Activated CD4-positive, alpha-beta T cell treated with anti-CD3 and anti-CD28 coated beads for 1 hour (primary cell): ENCODE results near the gene A1CF.
"Not testable (repeated sequence)": the region's sequence is repeated elsewhere in the genome, so short reads cannot be mapped to it uniquely, and the experiment has no call there.

ENCODE experiments used
- DNase-seq: peaks from one replicate; pipeline ENCODE4 v3.0.0-alpha.2; 2020

A1CF gene

GRCh38 chr10:50787962-50788361, 97.5 kb downstream of the A1CF start:
- DNase-seq = not testable (repeated sequence)

- DNase-seq = not testable (repeated sequence)
These were observed 103.4 kb downstream of the A1CF start for GRCh38 chr10:50782017-50782416.

GRCh38 chr10:50780036-50780435, 105.4 kb downstream of the A1CF start:
- not testable (repeated sequence) for DNase-seq

DNA sequence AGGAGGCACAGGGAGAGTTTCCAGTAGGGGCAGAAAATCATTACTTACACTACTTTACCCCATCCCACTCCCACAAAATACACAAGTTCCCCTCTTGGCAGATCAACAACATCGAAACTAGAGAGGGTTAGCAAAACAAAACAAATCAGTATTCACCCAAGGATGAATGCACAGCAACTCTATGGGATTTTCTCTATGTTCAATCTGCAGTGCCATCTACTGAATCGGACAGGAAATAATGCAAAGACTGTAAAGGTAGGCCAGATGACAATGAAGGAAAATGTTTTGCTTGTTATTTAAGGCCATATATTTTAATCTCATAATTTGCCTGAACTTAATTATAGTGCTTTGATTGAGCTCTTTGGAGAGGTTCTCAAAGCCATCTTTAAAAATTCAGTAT, 110.6 kb downstream of the A1CF start:
- not testable (repeated sequence) for DNase-seq

- not testable (repeated sequence) for DNase-seq
These were observed 113.4 kb downstream of the A1CF start for GRCh38 chr10:50772042-50772441.

GRCh38 chr10:50766774-50767513, 118.5 kb downstream of the A1CF start:
- not testable (repeated sequence) for DNase-seq
